ENCODE results near the gene ATP11B.

The ATP11B gene

DNA sequence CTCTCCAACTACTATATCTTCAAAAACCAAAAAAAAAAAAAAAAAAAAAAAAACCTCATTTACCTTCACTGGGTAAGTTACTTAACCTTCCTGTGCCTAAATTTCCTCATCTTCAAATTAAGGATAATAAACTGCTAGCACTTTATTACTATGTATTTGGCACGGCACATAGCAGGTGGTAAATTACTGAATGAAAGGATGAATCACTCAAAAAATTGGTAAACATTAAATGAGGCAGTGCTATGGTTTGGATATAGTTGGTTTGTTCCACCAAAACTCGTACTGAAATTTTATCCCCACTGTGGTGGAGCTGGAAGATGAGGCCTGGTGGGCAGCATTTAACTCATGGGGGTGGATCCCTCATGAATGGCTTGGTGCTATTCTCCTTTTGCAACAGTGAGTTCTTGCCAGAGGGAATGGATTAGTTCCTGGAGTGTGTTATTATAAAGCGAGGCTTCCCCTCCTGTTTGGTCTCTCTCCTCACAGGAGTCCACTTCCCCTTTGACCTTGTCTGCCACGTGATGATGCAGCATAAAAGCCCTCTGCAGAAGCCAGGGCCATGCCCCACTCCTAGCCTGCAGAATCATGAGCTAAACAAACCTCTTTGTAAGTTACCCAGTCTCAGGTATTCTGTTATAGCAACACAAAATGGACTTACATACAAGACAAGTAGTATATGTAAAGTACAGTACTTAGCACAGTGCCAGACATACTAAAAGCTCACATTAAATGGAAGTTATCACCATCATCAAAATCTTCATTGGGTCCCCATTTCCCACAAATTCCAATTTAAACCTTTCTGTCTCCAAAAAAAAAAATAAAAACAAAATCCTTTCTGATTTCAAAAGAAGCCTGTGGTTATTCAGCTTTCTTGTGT lies 166.4 kb downstream of the ATP11B start:
- DNase-seq, result no peak

DNA sequence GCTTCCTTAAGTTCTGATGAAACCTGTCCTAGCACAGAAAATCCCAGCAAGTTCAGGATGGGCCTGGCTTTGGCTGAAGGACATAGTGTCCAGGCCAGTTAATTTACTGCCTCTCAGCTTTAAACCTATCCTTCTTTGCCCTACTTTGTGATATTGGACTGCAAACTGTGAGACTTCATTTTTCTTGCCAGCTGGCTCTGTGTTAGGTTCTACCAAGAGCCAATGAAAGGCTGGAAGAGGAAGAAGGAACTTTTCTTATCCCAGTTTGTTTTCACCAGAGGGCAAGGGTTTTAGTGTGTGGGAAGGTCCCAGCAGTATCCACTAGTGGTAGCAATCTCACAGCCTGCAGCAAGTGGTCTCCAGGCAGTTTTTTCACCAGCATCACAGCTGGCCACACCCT lies 168.9 kb downstream of the ATP11B start:
- no peak for DNase-seq

DNA sequence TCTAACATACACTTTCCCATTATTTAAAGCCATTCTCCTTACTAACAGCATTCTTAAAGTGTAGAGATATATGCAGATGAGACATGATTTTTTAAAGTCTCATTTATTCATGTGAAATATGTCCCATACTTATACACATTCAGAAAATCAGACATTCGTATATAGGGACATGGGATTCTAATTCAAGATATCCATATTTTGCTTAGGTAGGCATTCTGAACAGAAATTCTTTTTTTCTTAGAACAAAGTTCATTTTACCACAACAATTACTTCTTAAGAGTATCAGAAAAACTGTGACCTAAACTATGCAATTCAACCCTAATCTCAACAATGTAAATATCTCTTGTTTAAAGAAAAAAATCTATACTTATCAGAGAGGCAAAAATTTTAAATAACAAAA lies 170.9 kb downstream of the ATP11B start:
- no peak for DNase-seq

DNA sequence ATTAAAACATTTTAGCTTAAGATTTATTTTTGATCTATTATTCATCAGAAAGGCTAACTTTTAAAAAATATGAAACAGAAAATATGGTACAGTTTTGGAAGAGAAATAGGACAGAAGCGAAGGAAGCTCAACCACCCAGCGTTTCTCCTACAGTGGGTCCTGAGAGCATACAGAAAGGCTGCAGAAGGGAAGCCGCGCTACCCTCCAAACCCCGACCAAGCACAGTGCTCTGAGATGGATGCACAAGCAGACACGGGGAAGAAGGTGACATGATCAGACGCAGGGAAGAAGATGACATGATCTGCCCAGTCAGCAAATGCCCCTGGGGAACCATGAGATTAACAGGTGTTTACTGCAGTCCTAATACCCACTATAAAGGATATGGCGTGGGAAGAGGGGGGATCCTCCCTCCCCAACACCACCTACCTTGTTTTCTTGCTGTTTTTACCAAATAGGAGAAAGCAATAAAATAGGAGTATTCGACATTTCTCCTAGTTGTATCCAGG lies 172.6 kb downstream of the ATP11B start:
- DNase-seq, result no peak

DNA sequence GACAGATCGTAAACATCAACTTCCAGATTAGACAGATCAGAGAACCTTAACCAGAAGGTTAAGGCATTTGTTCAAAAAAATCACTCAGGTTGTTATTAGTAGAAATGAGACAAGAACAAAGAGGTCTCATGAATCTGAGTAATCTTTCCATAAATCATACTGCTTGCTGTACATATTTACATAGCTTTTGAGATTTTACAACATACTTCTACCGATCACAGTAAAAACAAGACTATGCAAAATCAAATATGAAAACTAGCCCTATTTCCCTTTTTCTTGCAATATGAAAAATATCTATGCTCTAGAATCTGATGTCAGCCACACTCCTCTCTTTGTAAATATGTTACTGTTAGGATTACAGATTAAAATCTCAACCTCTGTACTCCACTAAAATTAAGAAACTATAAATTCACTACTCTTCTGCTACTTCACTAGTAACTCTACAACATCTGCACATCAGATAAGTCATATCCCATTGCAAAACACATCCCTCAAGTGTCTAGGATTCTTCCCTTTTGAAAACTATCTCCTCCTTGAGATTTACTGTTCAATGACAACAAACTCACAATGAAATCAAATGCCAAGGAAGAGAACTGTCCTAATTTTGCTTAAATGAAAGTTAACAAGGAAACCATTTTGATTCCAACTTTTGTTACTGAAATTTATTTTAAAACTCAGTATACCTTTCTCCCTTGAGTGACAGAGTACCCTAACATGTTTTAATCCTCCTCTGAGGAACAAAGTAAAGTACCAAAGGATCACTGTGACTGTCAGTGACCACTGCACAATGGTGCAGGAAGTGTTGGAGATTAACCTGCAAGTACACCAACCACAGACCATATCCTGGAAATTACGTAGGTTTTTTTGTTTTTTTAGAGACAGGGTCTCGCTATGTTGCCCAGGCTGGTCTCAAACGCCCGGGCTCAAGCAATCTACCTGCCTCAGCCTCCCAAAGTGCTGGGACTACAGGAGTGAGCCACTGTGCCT lies 174.2 kb downstream of the ATP11B start:
- DNase-seq, result no peak

DNA sequence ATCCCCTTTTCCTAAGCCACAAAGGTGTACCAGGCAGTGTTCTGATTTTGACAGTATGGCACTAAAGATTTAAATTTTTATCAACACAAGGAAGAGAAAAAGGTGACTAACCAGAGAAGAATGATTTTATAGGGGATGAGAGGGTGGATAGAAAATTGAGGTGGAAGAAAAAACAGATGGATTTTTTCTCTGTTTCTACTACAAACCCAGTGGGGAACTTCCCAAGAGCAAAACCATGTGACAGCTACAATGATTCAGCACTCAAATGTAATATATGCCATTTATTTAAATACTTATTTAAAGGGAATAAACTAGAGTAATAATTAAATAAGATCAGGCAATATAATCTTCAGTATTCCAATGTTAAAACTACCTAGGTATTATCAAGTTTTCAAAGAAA lies 176.0 kb downstream of the ATP11B start:
- DNase-seq, result no peak

DNA sequence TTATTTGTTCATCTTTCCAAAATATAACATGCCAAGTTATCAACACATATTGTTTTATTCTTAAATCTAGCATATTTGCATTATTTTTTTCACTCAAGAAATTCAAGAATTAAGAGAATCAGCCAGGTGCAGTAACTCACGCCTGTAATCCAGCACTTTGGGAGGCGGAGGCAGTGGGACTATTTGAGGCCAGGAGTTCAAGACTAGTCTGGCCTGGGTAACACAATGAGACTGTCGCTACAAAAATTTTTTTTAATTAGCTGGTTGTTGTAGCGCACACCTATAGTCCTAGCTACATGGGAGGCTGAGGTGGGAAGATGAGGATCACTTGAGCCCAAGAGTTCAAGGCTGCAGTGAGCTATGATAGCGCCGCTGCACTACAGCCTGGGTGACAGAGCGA lies 176.5 kb downstream of the ATP11B start:
- no peak for DNase-seq

DNA sequence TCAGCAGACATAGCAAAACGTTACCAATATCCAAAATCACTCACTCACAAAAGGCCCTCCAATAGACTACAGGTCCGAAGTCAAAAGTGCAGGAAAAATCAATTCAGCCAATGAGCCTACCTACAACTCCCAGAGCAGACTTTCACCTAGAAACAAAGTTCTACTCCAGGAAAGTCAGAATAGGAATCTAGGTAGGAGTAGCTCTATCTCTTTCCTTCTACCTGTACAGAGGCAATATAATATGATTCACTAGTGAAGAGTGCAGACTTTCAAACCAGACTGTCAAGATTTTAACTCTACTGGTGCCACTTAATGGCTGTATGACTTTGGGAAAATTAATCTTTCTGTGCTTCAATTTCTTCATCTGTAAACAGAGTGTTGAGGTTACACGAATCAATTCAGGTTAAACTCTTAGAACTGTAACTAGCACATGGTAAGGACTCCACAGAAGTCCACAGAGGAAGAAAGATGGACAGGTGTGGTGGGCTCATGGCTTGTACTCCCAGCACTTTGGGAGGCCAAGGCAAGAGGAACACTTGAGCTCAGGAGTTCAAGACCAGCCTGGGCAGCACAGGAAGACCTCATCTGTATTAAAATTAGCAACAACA lies 177.6 kb downstream of the ATP11B start:
- DNase-seq, result no peak

Data from cerebellar nuclear complex (tissue), 1 donor.